Measurements from ENCODE around the gene SPACA6. TPM values are rescaled to one million over a fixed set of nuclear protein-coding genes. Genes with fewer than 3 reads are reported as not detected.

SPACA6 gene, protein sequence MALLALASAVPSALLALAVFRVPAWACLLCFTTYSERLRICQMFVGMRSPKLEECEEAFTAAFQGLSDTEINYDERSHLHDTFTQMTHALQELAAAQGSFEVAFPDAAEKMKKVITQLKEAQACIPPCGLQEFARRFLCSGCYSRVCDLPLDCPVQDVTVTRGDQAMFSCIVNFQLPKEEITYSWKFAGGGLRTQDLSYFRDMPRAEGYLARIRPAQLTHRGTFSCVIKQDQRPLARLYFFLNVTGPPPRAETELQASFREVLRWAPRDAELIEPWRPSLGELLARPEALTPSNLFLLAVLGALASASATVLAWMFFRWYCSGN
- total RNA-seq (2022; extraction: Qiagen RNA extraction; ENCODE audit: low read depth) = 7.6 to 19.2 TPM (median 13.6 TPM) in 5 replicates

GRCh38 chr19:51693260-51693659, at the start of gene SPACA6:
TSS of gene SPACA6 (plus strand) at chr19:51693330. CDS start at chr19:51693527, 197 bp downstream.

GRCh38 chr19:51646730-51647129, 46.4 kb upstream of the SPACA6 start, which contains the start of gene SIGLEC14:
TSS of gene SIGLEC14 (minus strand) at chr19:51646825. CDS start at chr19:51646759, 66 bp downstream.

DNA sequence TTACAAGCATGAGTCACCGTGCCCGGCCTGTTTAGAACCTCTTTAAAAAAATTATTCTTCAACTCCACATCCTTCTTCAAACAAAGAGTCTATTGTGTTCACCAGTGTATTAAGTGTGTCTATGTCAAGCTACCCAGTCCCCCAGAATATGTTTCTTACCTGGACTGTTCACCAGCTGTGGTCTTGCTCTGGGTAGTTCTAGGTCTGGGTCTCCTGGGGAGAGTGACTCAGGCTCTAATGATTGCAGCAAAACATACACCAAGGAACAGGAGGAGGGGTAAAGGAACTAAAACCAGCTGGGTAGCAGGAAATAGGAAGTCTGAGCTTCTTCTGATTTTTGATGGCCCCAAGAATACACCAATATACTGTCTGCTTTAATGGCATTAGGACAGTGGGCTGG, 58.5 kb downstream of the SPACA6 start, which contains the start of gene FPR1:
Gene FPR1, minus strand, starts transcription at position 224 of the 400 bp plus-strand sequence. CDS start 4,884 bp downstream, outside the sequence.

Other genes with a start within 250 kb of the SPACA6 start
- not detected in 5 replicates for gene SIGLEC8, start 234.9 kb upstream of the SPACA6 start, total RNA-seq (2022; extraction: Qiagen RNA extraction; ENCODE audit: low read depth)
- gene CEACAM18, start 214.8 kb upstream of the SPACA6 start, total RNA-seq (2022; extraction: Qiagen RNA extraction; ENCODE audit: low read depth) = not detected in 5 replicates
- gene SIGLEC12, start 191.5 kb upstream of the SPACA6 start, total RNA-seq (2022; extraction: Qiagen RNA extraction; ENCODE audit: low read depth) = not detected in 5 replicates
- not detected in 5 replicates for gene SIGLEC6, start 161.7 kb upstream of the SPACA6 start, total RNA-seq (2022; extraction: Qiagen RNA extraction; ENCODE audit: low read depth)
- gene ZNF175, start 122.0 kb upstream of the SPACA6 start, total RNA-seq (2022; extraction: Qiagen RNA extraction; ENCODE audit: low read depth) = 2.6 to 5.5 TPM (median 4.4 TPM) in 5 replicates
- not detected in 5 replicates for gene SIGLEC5, start 62.9 kb upstream of the SPACA6 start, total RNA-seq (2022; extraction: Qiagen RNA extraction; ENCODE audit: low read depth)
- 0.12 TPM in 1 of 5 replicates, not detected in the others for gene SIGLEC14, start 46.5 kb upstream of the SPACA6 start, total RNA-seq (2022; extraction: Qiagen RNA extraction; ENCODE audit: low read depth)
- not detected in 5 replicates for gene HAS1, start 30.7 kb downstream of the SPACA6 start, total RNA-seq (2022; extraction: Qiagen RNA extraction; ENCODE audit: low read depth)
- 0.08 to 0.14 TPM (median 0.08 TPM) in 3 of 5 replicates, not detected in the others for gene FPR1, start 58.5 kb downstream of the SPACA6 start, total RNA-seq (2022; extraction: Qiagen RNA extraction; ENCODE audit: low read depth)
- not detected in 5 replicates for gene FPR2, start 67.8 kb downstream of the SPACA6 start, total RNA-seq (2022; extraction: Qiagen RNA extraction; ENCODE audit: low read depth)
- gene FPR3, start 101.8 kb downstream of the SPACA6 start, total RNA-seq (2022; extraction: Qiagen RNA extraction; ENCODE audit: low read depth) = not detected in 5 replicates
- gene ZNF577, start 194.6 kb downstream of the SPACA6 start, total RNA-seq (2022; extraction: Qiagen RNA extraction; ENCODE audit: low read depth) = 0.06 to 0.13 TPM in 2 of 5 replicates, not detected in the others
- gene ZNF649, start 211.7 kb downstream of the SPACA6 start, total RNA-seq (2022; extraction: Qiagen RNA extraction; ENCODE audit: low read depth) = 0.12 to 0.25 TPM (median 0.19 TPM) in 4 of 5 replicates, not detected in the other
- gene ZNF613, start 234.1 kb downstream of the SPACA6 start, total RNA-seq (2022; extraction: Qiagen RNA extraction; ENCODE audit: low read depth) = 1.00 to 2.1 TPM (median 1.4 TPM) in 5 replicates